GM18502 (cell line): ENCODE data around the gene RETSAT.
A peak's percentile ranks its signal among the peaks of the same experiment; 100 is the strongest.
"Not testable (repeated sequence)": the region's sequence is repeated elsewhere in the genome, so short reads cannot be mapped to it uniquely, and the experiment has no call there.

Experiments used
- ATAC-seq: cut with Tn5 transposase; IDR thresholded peaks from one replicate; pipeline ENCODE4 v1.9.1; 2021; ENCODE audit warnings: mild to moderate bottlenecking; ENCODE audit not compliant: unreplicated experiment, poor library complexity

Gene RETSAT

DNA sequence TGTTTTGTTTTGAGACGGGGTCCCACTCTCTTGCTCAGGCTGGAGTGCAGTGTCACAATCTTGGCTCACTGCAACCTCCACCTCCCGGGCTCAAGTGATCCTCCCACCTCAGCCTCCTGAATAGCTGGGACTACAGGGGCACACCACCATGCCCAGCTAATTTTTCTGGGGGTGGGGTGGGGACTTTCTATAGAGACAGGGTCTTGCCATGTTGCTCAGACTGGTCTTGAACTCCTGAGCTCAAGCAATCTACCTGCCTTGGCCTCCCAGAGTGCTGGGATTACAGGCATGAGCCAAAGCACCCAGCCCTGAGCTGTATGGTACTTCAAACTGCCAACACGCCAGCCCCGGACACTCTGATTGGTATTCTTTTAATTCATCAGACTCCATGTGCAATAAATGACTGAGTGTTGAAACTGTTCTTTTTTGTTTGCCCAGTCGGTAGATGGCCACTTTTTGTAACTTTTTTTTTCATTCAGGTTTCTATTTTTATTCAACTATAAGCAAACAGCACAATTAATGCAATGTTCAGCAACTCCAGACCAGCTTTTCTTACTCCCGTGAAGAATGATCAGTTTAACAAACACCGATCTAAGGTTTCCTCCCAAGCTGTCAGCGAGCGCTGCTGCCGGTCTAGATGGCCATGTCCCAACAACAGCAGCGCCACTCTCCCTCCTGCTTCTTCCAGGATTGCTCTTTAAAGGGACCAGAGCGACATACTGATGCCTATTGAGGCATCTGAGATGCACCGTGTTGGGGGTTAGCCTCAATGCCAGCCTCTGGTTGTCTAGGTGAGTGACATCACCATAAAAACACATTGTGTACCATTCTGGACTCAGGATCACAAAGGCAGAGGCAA, 14.1 kb downstream of the RETSAT start:
- no peak for ATAC-seq

DNA sequence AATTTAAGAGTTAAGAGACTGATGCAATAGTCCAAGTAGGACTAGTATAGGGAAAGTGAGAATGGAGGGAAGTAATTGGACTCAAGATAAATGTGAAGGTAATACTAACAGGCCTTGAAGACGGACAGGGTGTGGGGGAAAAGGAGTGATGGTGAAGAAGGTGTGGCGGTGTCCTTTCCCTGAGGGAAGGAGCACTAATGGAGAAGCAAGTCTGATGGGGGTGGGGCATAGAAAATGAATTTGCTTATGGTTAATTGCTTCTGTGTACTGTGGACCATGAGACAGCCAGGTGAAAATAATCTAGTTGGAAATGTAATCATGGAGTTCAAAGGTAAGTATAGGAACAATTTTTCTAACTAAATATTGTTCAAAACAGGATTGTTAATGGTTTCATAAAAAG, 19.4 kb downstream of the RETSAT start:
- no peak for ATAC-seq

DNA sequence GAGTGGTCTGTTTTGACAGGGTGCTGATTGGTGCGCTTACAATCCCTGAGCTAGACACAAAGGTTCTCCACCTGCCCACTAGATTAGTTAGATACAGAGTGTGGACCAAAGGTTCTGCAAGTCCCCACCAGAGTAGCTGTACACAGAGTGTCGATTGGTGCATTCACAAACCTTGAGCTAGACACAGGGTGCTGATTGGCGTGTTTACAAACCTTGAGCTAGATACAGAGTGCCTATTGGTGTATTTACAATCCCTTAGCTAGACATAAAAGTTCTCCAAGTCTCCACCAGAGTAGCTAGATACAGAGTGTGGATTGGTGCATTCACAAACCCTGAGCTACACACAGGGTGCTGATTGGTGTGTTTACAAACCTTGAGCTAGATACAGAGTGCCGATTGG, 20.5 kb downstream of the RETSAT start:
- not testable (repeated sequence) for ATAC-seq

DNA sequence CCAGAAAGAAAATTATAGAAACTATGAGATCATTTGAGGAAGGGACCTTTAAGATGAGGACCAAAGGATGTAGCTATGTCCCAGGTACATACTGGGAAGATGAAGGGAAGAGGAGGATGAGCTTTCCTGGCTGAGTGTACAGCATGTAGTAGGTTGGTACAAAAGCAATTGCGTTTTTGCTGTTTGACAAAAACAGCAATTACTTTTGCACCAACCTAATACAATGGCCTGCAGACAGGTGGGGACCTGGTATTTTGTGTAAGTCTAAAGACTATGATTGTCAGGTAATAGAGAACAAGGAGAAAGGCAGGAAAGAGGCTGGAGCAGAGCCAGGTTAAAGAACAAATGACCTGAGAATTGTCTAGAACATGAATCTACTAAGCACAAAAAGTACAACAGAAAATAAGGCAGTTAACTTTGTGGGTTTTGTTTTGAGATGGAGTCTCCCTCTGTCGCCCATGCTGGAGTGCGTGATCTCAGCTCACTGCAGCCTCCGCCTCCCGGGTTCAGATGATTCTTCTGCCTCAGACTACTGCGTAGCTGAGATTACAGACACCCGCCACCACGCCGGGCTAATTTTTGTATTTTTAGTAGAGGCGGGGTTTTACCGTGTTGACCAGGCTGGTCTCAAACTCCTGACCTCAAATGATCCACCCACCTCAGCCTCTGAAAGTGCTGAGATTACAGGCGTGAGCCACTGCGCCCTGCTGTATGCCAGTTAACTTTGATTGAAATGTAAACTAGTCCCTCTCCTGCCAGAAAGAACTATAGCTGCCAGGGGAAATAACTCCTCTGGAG, 23.3 kb downstream of the RETSAT start:
- no peak for ATAC-seq

DNA sequence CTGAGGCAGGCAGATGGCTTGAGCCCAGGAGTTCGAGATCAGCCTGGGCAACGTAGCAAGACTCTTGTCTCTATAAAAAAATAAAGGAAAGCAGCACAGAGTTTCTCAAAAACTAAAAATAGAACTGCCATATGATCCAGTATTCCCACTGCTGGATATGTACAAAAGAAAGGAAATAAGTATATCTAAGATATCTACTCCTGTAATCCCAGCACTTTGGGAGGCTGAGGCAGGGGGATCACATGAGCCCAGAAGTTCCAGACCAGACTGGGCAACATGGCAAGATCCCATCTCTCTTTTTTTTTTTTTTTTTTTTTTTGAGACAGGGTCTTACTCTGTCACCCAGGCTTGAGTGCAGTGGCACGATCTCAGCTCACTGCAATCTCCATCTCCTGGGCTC, 24.6 kb downstream of the RETSAT start:
- ATAC-seq = not testable (repeated sequence)

GRCh38 chr2:85329181-85329651, 25.1 kb downstream of the RETSAT start:
- no peak for ATAC-seq

- ATAC-seq = peak; percentile 88
Observed at GRCh38 chr2:85327822-85328617, 26.3 kb downstream of the RETSAT start, which contains the start of gene TGOLN2. TSS of gene TGOLN2 (minus strand) at chr2:85327989. CDS start at chr2:85327962, 27 bp downstream.

DNA sequence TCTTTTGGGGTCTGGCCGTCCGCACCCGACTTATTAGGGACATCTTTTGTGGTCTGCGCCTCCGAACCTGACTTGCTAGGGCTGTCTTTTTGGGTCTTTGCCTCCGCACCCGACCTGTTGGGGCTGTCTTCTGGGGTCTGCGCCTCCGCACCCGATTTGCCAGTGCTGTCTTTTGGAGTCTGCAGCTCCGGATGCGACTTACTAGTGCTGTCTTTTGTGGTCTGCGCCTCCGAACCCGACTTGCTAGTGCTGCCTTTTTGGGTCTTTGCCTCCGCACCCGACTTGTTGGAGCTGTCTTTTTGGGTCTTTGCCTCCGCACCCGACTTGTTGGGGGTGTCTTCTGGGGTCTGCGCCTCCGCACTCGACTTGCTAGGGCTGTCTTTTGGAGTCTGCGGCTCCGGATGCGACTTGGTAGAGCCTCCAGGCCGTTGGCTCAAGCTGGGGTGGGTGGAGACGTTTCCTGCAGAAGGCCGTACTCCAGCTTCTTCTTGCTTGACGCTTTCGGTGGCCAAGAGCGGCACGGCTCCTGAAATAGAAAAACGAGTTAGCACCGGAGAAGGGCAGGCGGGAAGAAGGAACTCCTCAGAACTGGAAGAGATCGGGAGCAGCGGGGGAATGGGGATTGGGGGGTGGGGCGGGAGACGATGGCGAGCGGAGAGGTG, 27.0 kb downstream of the RETSAT start:
- no peak for ATAC-seq

GRCh38 chr2:85326406-85327159, 27.7 kb downstream of the RETSAT start:
- ATAC-seq = peak; percentile 40

GRCh38 chr2:85325466-85325811, 28.9 kb downstream of the RETSAT start:
- no peak for ATAC-seq

DNA sequence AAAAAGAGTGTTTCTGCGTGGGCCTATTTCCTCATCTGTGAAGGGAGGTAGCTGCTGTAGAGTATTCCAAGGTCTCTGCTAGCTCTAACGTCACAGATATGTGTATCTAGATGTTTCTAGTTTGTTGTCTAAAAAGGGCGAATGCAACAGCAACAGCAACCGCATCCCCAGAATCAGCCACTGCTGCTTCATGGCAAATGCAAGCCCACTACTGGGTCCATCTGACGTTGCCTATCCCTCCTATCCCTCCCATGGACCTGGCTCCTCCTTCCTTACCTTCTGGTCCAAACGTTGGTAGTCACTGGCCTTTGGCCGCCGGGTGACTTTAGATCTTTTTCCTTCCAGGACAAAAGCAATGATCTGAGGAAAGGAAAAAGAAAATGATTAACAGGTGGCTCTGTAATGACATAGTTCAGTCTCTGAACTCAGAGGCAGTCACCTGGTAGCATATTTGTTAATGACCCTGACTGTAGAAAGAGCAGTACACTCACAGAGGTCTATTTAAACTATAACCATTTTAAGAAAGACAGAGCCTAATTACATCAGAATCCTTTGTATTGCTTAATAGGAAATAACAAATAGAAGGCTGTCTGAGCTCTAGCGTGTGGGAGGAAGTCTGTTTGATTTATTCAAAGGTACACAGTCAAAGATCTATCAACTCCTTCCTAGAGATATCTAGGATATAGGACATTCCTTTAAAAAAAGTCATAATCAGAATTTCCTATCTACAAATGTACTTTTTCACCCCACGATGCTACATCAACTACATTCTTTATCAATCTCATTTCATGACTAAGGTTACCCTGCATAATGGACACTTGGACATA, 29.5 kb downstream of the RETSAT start:
- no peak for ATAC-seq

DNA sequence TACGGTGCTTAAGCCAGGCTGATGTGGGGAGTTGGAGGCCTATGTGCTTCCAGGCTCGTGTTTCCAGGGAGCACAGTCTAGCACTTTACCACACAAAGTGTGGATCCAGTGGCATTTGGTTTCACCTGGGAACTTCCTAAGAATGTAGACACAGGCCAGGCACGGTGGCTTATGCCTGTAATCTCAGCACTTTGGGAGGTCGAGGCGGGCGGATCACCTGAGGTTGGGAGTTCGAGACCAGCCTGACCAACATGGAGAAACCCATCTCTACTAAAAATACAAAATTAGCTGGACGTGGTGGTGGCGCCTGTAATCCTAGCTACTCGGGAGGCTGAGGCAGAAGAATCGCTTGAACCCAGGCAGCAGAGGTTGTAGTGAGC, 30.4 kb downstream of the RETSAT start:
- not testable (repeated sequence) for ATAC-seq

DNA sequence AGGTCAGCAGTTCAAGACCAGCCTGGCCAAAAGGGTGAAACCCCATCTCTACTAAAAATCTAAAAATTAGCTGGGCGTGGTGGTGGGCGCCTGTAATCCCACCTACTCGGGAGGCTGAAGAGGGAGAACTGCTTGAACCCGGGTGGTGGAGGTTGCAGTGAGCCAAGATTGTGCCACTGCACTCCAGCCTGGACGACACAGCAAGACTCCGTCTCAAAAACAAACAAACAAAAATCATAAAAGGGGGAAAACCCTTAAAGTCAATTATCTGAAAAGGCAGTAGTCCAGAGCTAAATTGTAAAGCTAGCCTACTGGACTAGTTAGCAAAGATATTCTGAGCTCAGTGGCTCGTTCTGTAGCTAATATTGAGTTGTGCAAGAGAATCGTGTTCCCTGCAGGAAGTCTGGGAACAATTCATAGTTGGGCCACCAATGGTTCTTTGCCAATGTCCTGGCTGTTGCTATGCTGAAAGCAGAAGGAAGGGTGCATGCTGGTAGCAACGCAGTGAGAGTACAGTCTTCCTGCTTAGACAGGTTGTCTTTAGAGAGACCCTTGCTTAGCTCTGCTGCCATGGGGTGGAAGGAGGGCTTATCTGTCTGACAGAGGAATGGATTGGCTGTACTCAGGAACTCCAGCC, 30.9 kb downstream of the RETSAT start:
- ATAC-seq = no peak

DNA sequence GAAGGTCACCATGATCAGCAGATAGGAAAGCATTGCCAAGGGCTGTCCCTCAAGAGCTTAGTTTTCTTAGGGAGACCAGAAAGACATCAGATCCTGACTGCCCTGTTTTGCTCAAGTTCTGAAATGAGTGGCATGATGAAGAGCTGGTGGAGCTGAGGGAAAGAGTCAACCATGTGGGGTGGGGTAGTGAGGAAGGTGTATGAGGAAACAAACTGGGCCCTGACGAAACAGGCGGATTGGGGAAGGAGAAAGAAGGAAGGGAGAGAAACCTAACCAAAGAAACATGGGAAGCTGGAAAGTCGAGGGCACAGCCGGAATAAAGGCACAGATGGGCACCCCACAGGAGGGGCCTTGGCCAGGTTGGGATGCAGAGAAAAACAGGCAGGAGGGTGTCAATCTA, 34.5 kb downstream of the RETSAT start:
- no peak for ATAC-seq

DNA sequence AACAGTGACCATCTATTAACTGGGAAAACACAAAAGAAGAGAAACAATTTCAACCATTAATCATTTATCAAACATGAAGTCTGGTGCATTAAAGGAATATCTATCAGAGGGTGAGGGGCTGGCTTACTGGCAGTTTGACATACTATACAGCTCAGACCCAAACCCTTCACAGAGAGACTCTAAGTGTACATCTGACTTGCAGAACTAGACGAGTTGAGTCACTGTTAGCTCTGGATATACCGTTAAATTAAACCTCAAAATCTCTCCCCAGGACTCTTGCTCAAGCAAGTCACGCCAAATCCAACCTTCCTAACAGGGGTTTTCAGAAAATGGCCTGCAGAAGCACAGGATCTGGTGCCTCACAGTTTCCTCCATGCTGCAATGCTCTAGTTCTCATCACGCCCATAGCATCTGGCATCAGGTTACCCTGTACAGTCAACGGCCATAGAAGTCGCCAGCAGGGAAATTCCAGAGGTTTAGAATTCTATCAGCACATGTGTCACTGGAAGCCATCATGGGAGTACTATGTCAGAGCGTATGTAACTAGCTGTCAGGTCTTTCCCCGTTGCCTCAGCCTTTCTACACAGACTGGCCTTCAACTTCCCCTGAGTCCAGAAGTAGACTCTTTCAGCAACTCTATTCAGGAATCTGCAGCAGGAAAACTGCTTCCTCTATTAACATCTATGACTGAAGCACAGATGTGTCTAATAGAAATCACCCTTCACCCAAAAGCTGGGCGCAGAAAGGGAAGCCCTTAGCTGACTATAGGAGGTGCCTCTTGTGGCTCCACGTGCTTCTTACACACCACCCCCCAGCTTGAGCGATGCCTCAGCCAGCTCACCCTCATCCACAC, 35.9 kb downstream of the RETSAT start:
- peak; percentile 78 for ATAC-seq

DNA sequence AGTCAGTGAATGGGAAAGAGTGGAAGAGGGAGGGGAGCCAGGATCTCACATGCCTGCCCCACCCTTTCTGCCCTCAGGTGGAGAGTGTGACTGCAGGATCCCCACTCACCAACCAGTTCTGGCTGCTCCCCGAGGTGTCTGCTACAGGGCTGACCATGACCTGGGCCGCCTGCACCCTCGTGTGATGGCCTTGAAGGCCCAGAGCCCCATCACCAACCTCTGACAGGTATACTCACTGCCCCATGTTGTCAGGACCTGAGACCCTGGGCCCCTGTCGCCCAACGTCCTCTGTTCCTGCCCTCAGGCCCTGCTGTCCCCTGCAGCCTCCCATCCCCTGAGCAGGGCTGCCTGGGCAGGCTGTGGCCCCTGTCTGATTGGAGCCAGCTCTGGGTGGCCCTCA, 38.4 kb downstream of the RETSAT start:
- ATAC-seq = not testable (repeated sequence)

DNA sequence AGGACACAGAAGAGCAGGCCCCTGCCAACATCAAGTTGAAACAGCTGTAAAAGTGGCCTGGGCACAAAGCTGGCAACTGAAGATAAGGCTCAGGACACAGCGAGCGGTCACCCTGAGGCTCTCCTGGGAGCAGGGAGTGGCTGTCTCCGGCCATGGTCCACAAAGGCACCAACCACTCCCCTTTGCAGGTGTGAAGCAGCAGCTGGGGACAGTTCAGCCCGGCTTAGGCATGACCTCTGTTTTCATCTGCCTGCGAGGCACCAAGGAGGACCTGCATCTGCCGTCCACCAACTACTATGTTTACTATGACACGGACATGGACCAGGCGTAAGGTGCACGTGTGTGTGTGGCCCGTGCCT, 39.5 kb downstream of the RETSAT start:
- no peak for ATAC-seq
